ENCODE results near the gene EBF3.

EBF3 gene

GRCh38 chr10:129843702-129844101, 120.4 kb downstream of the EBF3 start:
- DNase-seq (ENCODE audit: low spot score), result no peak
- no peak for TF ChIP-seq CTCF (conservative IDR thresholded peaks at IDR 0.05; ENCODE audit: low read depth)
- ChIA-PET CTCF (interaction anchor here (1.0 kb wide), 1 partner anchor 10 kb away, joined by 3 read pairs; no protein-coding TSS in a partner anchor), POLR2A (ENCODE audit: low non-redundant PET) (no interaction called here)
- H3K27ac ChIP-seq, result no peak overlapping the region

DNA sequence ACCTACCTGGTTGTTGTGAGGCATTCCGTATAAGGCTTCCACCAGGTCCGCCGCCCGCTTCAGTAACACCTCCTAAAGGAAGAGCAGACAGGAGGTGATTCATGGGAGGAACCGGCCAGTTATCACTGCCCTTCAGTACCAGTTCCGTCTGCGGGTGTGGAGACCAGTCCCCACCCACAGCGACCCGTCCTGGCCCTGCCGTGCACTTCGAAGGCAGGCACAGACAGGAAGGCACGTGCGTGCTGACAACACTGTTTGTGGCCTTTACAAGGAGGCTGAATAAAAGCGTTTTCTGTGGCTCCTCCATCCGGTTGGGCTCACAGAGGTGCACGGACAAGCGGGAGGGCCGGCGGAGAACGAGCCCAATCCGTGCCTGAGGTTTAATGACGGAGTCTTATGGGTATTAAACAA, 120.9 kb downstream of the EBF3 start:
- POLR2A ChIA-PET (ENCODE audit: low non-redundant PET), result no interaction called here
- H3K27ac ChIP-seq, result no peak overlapping the region
- TF ChIP-seq CTCF (conservative IDR thresholded peaks at IDR 0.05; ENCODE audit: low read depth), result no peak
- CTCF ChIA-PET, result interaction anchor here (1.0 kb wide), 1 partner anchor 10 kb away, joined by 3 read pairs; no protein-coding TSS in a partner anchor
- no peak for DNase-seq (ENCODE audit: low spot score)

DNA sequence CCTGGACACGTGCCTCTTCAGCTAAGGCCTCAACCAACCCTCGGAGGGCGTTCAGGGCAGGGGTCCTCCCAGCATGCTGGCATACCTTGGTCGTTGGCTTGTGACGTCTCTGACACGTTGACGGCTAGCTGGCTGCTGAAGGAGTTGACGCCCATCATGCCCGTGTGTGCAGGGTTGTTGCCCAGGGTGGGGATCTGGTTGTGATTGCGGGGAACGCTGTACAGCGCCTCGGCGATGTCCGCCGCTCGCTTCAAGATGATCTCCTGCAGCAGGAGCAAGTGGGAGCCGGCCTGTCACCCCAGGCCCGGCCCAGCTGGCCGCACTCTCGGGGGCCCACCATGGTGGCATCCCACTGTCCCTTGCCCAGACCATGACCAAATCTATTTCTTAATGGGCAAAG, 122.0 kb downstream of the EBF3 start:
- TF ChIP-seq CTCF (conservative IDR thresholded peaks at IDR 0.05; ENCODE audit: low read depth), result no peak
- POLR2A ChIA-PET (ENCODE audit: low non-redundant PET), result no interaction called here
- DNase-seq (ENCODE audit: low spot score), result no peak
- H3K27ac ChIP-seq, result no peak overlapping the region
- CTCF ChIA-PET, result interaction anchor here (0.5 kb wide), 1 partner anchor 38 kb away, joined by 5 read pairs; no protein-coding TSS in a partner anchor

DNA sequence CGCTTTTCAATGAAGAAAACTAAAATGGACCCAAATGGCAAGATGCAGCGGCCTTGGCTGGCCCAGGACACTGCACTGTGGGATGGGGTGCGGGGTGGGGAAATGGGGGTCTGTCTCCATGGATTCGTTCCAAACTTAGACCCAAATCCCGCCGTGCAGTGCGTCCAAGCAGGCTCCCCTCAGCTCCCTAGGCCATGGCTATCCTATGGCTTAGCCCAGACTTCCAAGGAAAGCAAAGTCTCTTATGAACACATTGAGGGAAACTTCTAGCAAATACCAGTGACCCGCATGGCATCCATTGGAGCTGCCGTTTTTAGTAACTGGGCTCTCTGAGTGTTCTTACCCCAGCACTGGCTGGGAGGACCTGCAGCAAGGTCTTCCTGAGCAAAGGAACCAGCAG, 122.5 kb downstream of the EBF3 start:
- POLR2A ChIA-PET (ENCODE audit: low non-redundant PET), result no interaction called here
- CTCF ChIA-PET, result interaction anchor here (0.5 kb wide), 1 partner anchor 38 kb away, joined by 5 read pairs; no protein-coding TSS in a partner anchor
- no peak for TF ChIP-seq CTCF (conservative IDR thresholded peaks at IDR 0.05; ENCODE audit: low read depth)

GRCh38 chr10:129841071-129841470, 123.0 kb downstream of the EBF3 start:
- CTCF ChIA-PET, result no interaction called here
- POLR2A ChIA-PET (ENCODE audit: low non-redundant PET), result no interaction called here
- no peak for TF ChIP-seq CTCF (conservative IDR thresholded peaks at IDR 0.05; ENCODE audit: low read depth)
- DNase-seq (ENCODE audit: low spot score), result no peak
- H3K27ac ChIP-seq, result no peak overlapping the region

More for the DNA sequence above, 122.5 kb downstream of the EBF3 start:
- no peak for DNase-seq (ENCODE audit: low spot score)
- no peak overlapping the region for H3K27ac ChIP-seq

DNA sequence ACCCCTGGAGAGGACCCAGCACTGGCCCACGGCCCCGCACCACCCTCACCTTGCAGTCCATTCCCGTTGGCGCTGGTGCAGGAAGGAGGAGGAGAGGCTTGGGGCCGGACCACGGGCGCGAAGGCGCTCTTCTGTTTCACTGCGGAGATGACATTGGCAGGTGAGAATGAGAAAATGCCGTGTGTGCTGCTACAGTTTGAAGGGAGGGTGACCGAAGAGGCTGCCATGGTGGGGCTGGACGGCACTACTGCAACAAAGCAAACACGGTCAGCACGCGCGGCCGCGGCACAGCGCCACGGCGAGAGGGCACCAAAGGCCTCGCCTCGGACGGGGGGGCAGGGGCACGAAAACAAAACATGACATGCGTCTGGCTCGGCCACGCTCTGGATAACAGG, 123.9 kb downstream of the EBF3 start:
- CTCF ChIA-PET, result no interaction called here
- POLR2A ChIA-PET (ENCODE audit: low non-redundant PET), result no interaction called here
- DNase-seq (ENCODE audit: low spot score), result no peak
- TF ChIP-seq CTCF (conservative IDR thresholded peaks at IDR 0.05; ENCODE audit: low read depth), result no peak
- H3K27ac ChIP-seq, result no peak overlapping the region
